Measurements from ENCODE around the gene BBS7.

BBS7 gene

DNA sequence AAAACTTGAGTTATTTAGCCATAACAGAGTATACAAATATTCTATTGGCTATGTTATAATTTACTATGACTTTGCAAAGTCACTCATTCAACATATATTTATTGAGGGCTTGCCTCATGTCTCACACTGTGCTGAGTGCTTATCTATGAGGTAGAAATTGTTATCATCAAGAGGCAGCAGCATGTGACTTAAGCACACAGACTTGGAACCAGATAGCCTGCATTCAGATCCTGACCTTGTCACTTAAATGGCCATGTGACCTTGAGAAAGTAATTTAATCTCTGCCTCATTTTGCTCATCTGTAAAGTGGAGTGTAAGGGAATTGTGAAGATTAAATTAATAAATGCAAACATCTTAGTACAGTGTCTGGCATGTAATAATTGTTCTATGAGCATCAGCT is 79.3 kb downstream of the BBS7 start:
- DNase-seq, result no peak

DNA sequence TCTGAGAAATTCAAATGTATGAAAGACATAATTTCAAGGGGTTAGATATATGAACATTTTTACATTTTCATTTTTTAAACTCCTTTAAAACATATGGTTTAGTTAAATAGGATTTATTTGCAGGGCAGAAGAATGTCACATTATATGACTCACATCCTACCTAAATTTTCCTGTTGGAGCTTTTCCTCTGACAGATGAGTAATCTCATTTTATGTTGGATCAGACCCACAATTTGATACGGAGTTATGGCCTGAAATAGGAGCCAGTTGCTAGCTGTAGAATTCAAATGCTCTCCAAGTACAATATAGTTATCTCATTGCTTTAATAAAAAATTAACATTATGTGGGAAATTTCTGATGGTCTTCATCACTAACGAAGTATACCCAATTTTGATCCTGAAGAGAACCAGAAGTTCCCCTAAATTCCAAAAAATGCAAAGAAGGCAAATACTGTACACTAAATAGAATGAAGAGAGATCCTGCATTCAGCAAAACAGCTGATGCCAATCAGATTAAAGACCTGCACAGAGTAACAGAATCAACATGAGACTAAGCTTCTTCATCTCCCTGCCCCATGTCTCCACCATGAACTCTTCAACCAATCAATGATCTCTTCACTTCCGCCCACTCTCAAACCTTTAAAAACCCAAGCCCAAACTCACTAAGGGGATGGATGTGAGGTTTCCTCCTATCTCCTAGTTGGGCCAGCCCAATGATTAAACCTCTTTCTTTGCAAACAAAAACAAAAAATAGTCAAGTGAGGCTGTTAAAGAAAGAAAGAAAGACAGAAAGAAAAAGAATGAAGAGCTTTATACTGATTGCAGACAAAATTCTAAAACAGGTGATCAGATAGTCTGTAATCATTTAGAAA is 80.1 kb downstream of the BBS7 start:
- peak; percentile 93 for DNase-seq

DNA sequence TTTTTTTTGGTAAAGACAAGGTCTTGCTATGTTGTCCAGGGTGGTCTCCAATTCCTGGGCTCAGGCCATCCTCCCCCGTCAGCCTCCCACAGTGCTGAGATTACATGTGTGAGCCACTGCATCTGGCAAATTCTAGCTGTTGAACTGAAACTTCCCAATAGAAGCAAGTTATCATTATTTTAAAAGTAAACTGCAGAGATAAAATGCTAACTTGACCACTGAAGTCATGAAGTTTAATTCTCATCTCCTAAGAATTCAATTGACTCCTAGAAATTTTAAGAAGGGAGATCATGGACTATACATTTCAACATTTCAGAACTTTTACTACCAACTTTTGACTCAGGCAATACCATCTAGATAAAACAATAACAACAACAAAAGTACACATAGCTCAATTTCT is 80.8 kb downstream of the BBS7 start:
- DNase-seq, result peak; percentile 79

DNA sequence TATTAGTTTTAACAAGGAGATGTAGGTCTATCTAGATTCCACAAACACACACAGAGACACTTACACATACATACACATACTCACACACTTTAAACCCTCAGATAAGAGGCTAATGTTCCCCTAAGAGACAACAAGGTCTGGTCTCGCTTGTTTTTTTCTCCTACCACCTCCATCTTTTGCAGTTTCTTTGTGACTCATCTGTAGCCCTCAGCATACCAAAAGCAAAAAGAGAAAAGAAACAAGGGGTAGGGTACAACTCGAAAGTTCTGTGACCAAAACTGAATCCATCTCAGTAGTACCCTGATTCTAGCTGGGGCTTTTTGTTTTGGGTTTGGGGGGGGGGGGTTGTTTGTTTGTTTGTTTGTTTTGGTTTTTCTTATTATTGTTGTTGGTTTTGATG is 81.4 kb downstream of the BBS7 start:
- no peak for DNase-seq

- no peak for DNase-seq
These were observed 84.1 kb downstream of the BBS7 start for GRCh38 chr4:121786221-121786620.

- peak; percentile 44 for DNase-seq
These were observed 84.8 kb downstream of the BBS7 start for GRCh38 chr4:121785479-121785878.

DNA sequence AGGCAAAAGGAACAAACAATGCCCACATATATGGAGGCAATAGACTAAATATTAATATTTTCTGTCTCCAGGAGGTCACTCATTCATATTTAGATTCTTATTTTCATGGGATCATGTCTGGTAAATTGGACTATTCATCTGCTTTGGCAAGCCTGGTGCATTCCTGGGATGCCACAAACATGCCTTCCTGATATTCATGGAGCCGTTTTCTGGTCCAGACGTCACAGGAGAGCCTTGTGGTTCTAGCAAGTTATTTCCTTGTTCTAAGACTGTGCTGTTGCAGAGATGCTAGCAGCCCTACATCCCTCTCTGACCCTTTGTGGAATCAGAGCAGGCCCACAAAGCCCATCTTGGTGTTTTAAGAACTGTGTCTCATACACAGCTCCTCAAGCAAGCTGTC is 85.3 kb downstream of the BBS7 start:
- peak; percentile 99 for DNase-seq

DNA sequence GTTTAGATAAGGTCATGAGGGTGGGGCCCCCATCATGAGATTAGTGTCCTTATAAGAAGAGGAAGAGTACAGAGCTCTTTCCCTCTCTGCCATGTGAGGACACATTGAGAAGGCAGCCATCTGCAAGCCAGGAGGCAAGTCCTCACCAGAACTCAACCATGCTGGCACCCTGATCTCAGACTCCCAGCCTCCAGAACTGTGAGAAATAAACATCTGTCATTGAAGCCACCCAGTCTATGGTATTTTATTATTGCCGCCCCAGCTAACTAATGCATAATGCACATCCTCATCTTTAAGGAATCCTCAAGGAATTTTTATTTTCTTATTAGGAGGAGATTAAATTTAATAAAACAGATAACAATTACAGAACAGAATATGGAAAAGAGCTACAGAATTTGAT is 85.9 kb downstream of the BBS7 start:
- DNase-seq, result peak; percentile 63

GRCh38 chr4:121783210-121783609 is 87.1 kb downstream of the BBS7 start:
- no peak for DNase-seq

GRCh38 chr4:121778991-121779628 is 91.2 kb downstream of the BBS7 start:
- peak; percentile 75 for DNase-seq

- peak; percentile 53 for DNase-seq
These were observed 92.6 kb downstream of the BBS7 start for GRCh38 chr4:121777625-121778024.

- no peak for DNase-seq
These were observed 93.5 kb downstream of the BBS7 start for GRCh38 chr4:121776610-121777401.

All from fibroblast of skin of right biceps (primary cell).